ENCODE data around the gene CSK.

Gene CSK

DNA sequence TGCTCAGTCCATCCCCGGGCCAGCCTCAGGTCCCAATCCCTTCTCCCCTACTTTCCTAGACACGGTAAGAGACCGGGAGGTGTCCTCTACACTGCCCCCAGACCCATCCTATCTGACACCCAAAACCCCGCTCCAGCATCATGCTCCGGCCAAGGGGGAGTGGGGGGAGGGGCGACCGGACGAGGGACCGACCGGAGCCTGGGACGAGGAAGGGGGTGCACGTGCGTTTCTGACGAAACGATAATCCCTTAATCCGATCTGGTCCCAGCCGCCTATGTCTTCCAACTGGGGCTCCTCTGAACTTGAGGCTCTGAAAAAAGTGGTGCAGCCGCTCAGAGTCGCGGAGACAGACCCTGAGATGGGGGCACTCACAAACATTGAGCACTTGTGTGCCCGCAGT is 45.0 kb downstream of the CSK start:
- TF ChIP-seq, protein P1, sequence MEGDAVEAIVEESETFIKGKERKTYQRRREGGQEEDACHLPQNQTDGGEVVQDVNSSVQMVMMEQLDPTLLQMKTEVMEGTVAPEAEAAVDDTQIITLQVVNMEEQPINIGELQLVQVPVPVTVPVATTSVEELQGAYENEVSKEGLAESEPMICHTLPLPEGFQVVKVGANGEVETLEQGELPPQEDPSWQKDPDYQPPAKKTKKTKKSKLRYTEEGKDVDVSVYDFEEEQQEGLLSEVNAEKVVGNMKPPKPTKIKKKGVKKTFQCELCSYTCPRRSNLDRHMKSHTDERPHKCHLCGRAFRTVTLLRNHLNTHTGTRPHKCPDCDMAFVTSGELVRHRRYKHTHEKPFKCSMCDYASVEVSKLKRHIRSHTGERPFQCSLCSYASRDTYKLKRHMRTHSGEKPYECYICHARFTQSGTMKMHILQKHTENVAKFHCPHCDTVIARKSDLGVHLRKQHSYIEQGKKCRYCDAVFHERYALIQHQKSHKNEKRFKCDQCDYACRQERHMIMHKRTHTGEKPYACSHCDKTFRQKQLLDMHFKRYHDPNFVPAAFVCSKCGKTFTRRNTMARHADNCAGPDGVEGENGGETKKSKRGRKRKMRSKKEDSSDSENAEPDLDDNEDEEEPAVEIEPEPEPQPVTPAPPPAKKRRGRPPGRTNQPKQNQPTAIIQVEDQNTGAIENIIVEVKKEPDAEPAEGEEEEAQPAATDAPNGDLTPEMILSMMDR (conservative IDR thresholded peaks at IDR 0.05; ENCODE audit: low read length): no peak
- TF ChIP-seq EZH2phosphoT487 (IDR thresholded peaks at IDR 0.05; ENCODE audit: borderline replicate concordance): no peak
- Histone ChIP-seq H3F3A (ENCODE audit: low read depth) (no peaks in the 10 kb centered on the region), H3K79me2 (ENCODE audit: insufficient read depth, low read length) (no peaks in the 10 kb centered on the region), H2AFZ (ENCODE audit: low read length) (no peak overlapping the region), H3K4me1 (ENCODE audit: insufficient read depth, low read length, poor library complexity, severe bottlenecking) (no peaks in the 10 kb centered on the region), H3K4me2 (ENCODE audit: low read depth, low read length, poor library complexity, severe bottlenecking) (no peak overlapping the region), H3K9me2 (replicated peaks; ENCODE audit: low read depth, low read length) (no peaks in the 10 kb centered on the region), H3K9me3 (ENCODE audit: insufficient read depth, low read depth, low read length) (no peaks in the 10 kb centered on the region), H3K36me3 (ENCODE audit: insufficient read depth, low read length) (no peaks in the 10 kb centered on the region), H3K27me3 (ENCODE audit: insufficient read depth, low read length, poor library complexity, severe bottlenecking) (no peaks in the 10 kb centered on the region), H3K9ac (ENCODE audit: low read depth, low read length, poor library complexity, severe bottlenecking) (no peak overlapping the region), H4K20me1 (ENCODE audit: insufficient read depth, low read length, poor library complexity, severe bottlenecking) (no peaks in the 10 kb centered on the region), H3K4me3 (ENCODE audit: low read length, poor library complexity, severe bottlenecking) (no peak overlapping the region)

DNA sequence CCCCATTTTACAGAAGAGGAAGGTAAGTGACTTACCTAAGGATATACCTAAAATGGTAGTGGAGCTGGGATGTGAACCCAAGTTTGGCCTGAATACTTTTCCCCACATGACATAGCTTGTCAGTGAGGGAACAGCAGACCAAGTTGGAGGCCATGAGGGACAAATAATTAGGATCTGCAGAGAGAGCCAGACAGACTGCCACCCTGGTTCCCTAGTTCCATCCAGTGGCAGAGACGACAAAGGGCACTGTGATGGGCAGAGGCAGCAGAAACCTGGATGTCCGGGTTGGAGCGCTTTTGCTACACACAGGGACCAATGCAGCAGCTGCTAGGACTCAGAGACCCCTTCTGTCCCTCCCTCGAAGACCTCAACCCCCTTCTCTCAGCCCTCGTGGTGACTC is 45.7 kb downstream of the CSK start:
- no peaks in the 10 kb centered on the region for H3F3A ChIP-seq (ENCODE audit: low read depth)
- H3K9me3 ChIP-seq (ENCODE audit: insufficient read depth, low read depth, low read length): no peaks in the 10 kb centered on the region
- TF ChIP-seq, protein P1 (conservative IDR thresholded peaks at IDR 0.05; ENCODE audit: low read length): no peak
- TF ChIP-seq EZH2phosphoT487 (IDR thresholded peaks at IDR 0.05; ENCODE audit: borderline replicate concordance): no peak
- no peaks in the 10 kb centered on the region for H3K79me2 ChIP-seq (ENCODE audit: insufficient read depth, low read length)
- H3K4me3 ChIP-seq (ENCODE audit: low read length, poor library complexity, severe bottlenecking): no peak overlapping the region
- H3K4me1 ChIP-seq (ENCODE audit: insufficient read depth, low read length, poor library complexity, severe bottlenecking): no peaks in the 10 kb centered on the region
- no peaks in the 10 kb centered on the region for H4K20me1 ChIP-seq (ENCODE audit: insufficient read depth, low read length, poor library complexity, severe bottlenecking)
- no peaks in the 10 kb centered on the region for H3K36me3 ChIP-seq (ENCODE audit: insufficient read depth, low read length)
- H3K9me2 ChIP-seq (replicated peaks; ENCODE audit: low read depth, low read length): no peaks in the 10 kb centered on the region
- no peak overlapping the region for H3K4me2 ChIP-seq (ENCODE audit: low read depth, low read length, poor library complexity, severe bottlenecking)
- no peak overlapping the region for H2AFZ ChIP-seq (ENCODE audit: low read length)
- H3K9ac ChIP-seq (ENCODE audit: low read depth, low read length, poor library complexity, severe bottlenecking): no peak overlapping the region
- no peaks in the 10 kb centered on the region for H3K27me3 ChIP-seq (ENCODE audit: insufficient read depth, low read length, poor library complexity, severe bottlenecking)

DNA sequence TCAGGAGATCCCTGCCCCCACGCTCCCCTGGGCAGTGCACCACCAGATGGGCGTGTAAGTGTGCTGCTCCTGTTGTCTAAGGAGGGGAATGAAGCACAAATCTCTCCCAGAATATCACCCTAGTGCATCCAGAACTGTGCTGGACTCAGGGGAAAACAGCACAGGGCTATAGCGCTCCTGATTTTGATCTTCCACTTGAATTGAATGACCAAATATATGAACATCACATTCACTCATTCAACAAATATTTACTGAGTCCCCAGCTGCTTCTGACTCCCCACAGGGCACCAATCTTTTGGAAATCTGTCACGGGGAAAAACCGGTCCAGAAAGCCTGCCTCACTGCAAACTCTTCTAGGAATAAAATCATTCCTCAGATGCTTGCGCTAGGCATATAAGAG is 47.0 kb downstream of the CSK start:
- no peaks in the 10 kb centered on the region for H3F3A ChIP-seq (ENCODE audit: low read depth)
- H3K36me3 ChIP-seq (ENCODE audit: insufficient read depth, low read length): no peaks in the 10 kb centered on the region
- H3K4me2 ChIP-seq (ENCODE audit: low read depth, low read length, poor library complexity, severe bottlenecking): no peak overlapping the region
- H2AFZ ChIP-seq (ENCODE audit: low read length): no peak overlapping the region
- H3K9ac ChIP-seq (ENCODE audit: low read depth, low read length, poor library complexity, severe bottlenecking): no peak overlapping the region
- no peak for TF ChIP-seq EZH2phosphoT487 (IDR thresholded peaks at IDR 0.05; ENCODE audit: borderline replicate concordance)
- TF ChIP-seq, protein P1 (conservative IDR thresholded peaks at IDR 0.05; ENCODE audit: low read length): no peak
- no peaks in the 10 kb centered on the region for H3K27me3 ChIP-seq (ENCODE audit: insufficient read depth, low read length, poor library complexity, severe bottlenecking)
- no peak overlapping the region for H3K4me3 ChIP-seq (ENCODE audit: low read length, poor library complexity, severe bottlenecking)
- H3K4me1 ChIP-seq (ENCODE audit: insufficient read depth, low read length, poor library complexity, severe bottlenecking): peaks cover 10% of the 10 kb centered on the region
- no peaks in the 10 kb centered on the region for H3K9me2 ChIP-seq (replicated peaks; ENCODE audit: low read depth, low read length)
- no peaks in the 10 kb centered on the region for H4K20me1 ChIP-seq (ENCODE audit: insufficient read depth, low read length, poor library complexity, severe bottlenecking)
- no peaks in the 10 kb centered on the region for H3K9me3 ChIP-seq (ENCODE audit: insufficient read depth, low read depth, low read length)
- no peaks in the 10 kb centered on the region for H3K79me2 ChIP-seq (ENCODE audit: insufficient read depth, low read length)
